ENCODE data around the gene RAB26. TPM values are rescaled to one million over a fixed set of nuclear protein-coding genes. Genes with fewer than 3 reads are reported as not detected.
A peak's percentile ranks its signal among the peaks of the same experiment; 100 is the strongest.

Gene RAB26
- total and polyA plus RNA-seq, 2 of the 13 experiments (the other 11 are each of a cell fraction or from before 2014, with no cell fraction given): 0.86 to 3.6 TPM

DNA sequence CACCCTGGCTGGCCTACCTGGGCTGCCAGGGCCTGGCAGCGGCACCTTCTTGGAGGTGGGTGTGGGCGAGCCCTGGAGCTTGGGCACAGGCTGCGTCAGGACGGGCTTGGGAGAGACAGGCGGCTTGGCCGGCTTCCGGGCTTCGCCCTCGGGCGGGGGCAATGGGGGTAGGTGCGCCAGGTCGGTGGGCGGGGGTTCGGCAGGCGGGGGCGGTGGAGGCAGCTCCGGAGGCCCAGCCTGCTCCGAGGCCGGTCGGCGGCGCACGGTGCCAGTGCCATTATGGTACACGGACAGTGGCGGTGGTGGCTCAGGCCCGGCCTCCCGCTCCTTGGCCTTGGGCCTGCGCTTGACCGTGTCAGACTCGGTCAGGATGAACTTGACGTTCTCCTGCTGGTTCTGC, 31.2 kb downstream of the RAB26 start:
- ATAC-seq (no peak), FAIRE-seq (no peak), DNase-seq (ENCODE audit: low spot score) (no peak)
- Histone ChIP-seq H3K36me3 (replicated peaks in 1 of 2; ENCODE audit: control insufficient read depth in 1 of 2, insufficient read depth in 2 of 2, low read length in 2 of 2) (peaks cover 6 to 13% of the 10 kb centered on the region in 2 experiments; a peak in 2 of 5 replicates), H3K9ac (ENCODE audit: insufficient read depth, low read depth, low read length) (no peak overlapping the region), H3K4me2 (ENCODE audit: low read depth, low read length) (no peak overlapping the region), H3K27ac (ENCODE audit: extremely low read length, insufficient read depth, low read length) (no peak overlapping the region), H3K9me3 (ENCODE audit: low read length) (no peaks in the 10 kb centered on the region), H3K4me1 (ENCODE audit: insufficient read depth, low read length) (peaks cover 17% of the 10 kb centered on the region), H2AFZ (ENCODE audit: low read length) (no peak overlapping the region), H4K20me1 (ENCODE audit: insufficient read depth, low read length) (no peaks in the 10 kb centered on the region), H3K79me2 (ENCODE audit: insufficient read depth, low read length) (no peaks in the 10 kb centered on the region), H3K27me3 (ENCODE audit: control insufficient read depth in 1 of 2, insufficient read depth in 2 of 2, low read length in 2 of 2) (no peaks in the 10 kb centered on the region), H3K4me3 (replicated peaks in 1 of 3; ENCODE audit: insufficient read depth in 1 of 3, low read depth in 2 of 3, low read length in 3 of 3) (no peak overlapping the region)
- CTCF ChIA-PET (ENCODE audit: low intra/inter-chr PET ratio, low total read pairs): no interaction called here
- intact Hi-C loops (cut with micrococcal nuclease; ENCODE audit: unreplicated experiment) (no loop called here), in situ Hi-C loops (cut with HindIII; ENCODE audit: extremely low pct_ligation_motif_present, low pct_unique_long_range_greater_than_20kb) (no loop called here)
- 100% methylated on average over 2 of the region's 31 CpGs for WGBS (ENCODE audit: low lambda C conversion rate)
- POLR2A ChIA-PET: no interaction called here
- TF ChIP-seq, protein P1, sequence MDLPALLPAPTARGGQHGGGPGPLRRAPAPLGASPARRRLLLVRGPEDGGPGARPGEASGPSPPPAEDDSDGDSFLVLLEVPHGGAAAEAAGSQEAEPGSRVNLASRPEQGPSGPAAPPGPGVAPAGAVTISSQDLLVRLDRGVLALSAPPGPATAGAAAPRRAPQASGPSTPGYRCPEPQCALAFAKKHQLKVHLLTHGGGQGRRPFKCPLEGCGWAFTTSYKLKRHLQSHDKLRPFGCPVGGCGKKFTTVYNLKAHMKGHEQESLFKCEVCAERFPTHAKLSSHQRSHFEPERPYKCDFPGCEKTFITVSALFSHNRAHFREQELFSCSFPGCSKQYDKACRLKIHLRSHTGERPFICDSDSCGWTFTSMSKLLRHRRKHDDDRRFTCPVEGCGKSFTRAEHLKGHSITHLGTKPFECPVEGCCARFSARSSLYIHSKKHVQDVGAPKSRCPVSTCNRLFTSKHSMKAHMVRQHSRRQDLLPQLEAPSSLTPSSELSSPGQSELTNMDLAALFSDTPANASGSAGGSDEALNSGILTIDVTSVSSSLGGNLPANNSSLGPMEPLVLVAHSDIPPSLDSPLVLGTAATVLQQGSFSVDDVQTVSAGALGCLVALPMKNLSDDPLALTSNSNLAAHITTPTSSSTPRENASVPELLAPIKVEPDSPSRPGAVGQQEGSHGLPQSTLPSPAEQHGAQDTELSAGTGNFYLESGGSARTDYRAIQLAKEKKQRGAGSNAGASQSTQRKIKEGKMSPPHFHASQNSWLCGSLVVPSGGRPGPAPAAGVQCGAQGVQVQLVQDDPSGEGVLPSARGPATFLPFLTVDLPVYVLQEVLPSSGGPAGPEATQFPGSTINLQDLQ (CRISPR knock-in tag; IDR thresholded peaks at IDR 0.05): no peak
- TF ChIP-seq AGO2 (optimal IDR thresholded peaks at IDR 0.05; ENCODE audit: low read depth, low read length): peak; percentile 17
- no peak for TF ChIP-seq IRF1 (CRISPR knock-in tag; IDR thresholded peaks at IDR 0.05; ENCODE audit: low read depth)
- 0 out of 2 replicates have a peak, but pooled peaks have one; percentile 32 for TF ChIP-seq POLR2G (IDR thresholded peaks at IDR 0.05; ENCODE audit: low read depth, low read length)
- no TSS peak for BruUV-seq (replicated peaks)

- H3K36me3 ChIP-seq (replicated peaks in 1 of 2; ENCODE audit: control insufficient read depth in 1 of 2, insufficient read depth in 2 of 2, low read length in 2 of 2): peaks cover 5 to 6% of the 10 kb centered on the region in 2 experiments; a peak in 2 of 5 replicates
- H4K20me1 ChIP-seq (ENCODE audit: insufficient read depth, low read length): no peaks in the 10 kb centered on the region
- no peaks in the 10 kb centered on the region for H3K27me3 ChIP-seq (ENCODE audit: control insufficient read depth in 1 of 2, insufficient read depth in 2 of 2, low read length in 2 of 2)
- ATAC-seq (no peak), DNase-seq (ENCODE audit: low spot score) (no peak), FAIRE-seq (no peak)
- no peak overlapping the region for H3K9ac ChIP-seq (ENCODE audit: insufficient read depth, low read depth, low read length)
- H3K4me2 ChIP-seq (ENCODE audit: low read depth, low read length): no peak overlapping the region
- 94% methylated on average over 30 of the region's 43 CpGs for WGBS (ENCODE audit: low lambda C conversion rate)
- H2AFZ ChIP-seq (ENCODE audit: low read length): no peak overlapping the region
- ChIA-PET POLR2A (interaction anchor here (2.0 to 3.5 kb wide), 2 partner anchors 23 to 25 kb away, joined by 8 to 31 read pairs; partner anchors contain the start of gene TRAF7), CTCF (ENCODE audit: low intra/inter-chr PET ratio, low total read pairs) (no interaction called here)
- H3K27ac ChIP-seq (ENCODE audit: extremely low read length, insufficient read depth, low read length): no peak overlapping the region
- no peaks in the 10 kb centered on the region for H3K79me2 ChIP-seq (ENCODE audit: insufficient read depth, low read length)
- intact Hi-C loops (cut with micrococcal nuclease; ENCODE audit: unreplicated experiment) (no loop called here), in situ Hi-C loops (cut with HindIII; ENCODE audit: extremely low pct_ligation_motif_present, low pct_unique_long_range_greater_than_20kb) (no loop called here)
- peaks cover 17% of the 10 kb centered on the region for H3K4me1 ChIP-seq (ENCODE audit: insufficient read depth, low read length)
- H3K9me3 ChIP-seq (ENCODE audit: low read length): no peaks in the 10 kb centered on the region
- BruUV-seq (replicated peaks): no TSS peak
- no peak overlapping the region for H3K4me3 ChIP-seq (replicated peaks in 1 of 3; ENCODE audit: insufficient read depth in 1 of 3, low read depth in 2 of 3, low read length in 3 of 3)
- TF ChIP-seq MAZ (IDR thresholded peaks at IDR 0.05; ENCODE audit: borderline replicate concordance, low read depth, low read length): no peak
- TF ChIP-seq MAZ (CRISPR knock-in tag; IDR thresholded peaks at IDR 0.05; ENCODE audit: low read depth): no peak
- TF ChIP-seq SMC3 (IDR thresholded peaks at IDR 0.05; ENCODE audit: low read length): no peak
- TF ChIP-seq ARNTL (CRISPR knock-in tag; IDR thresholded peaks at IDR 0.05): no peak
- TF ChIP-seq RBM22 (optimal IDR thresholded peaks at IDR 0.05; ENCODE audit: low read length): no peak
- no peak for TF ChIP-seq THAP11 (CRISPR knock-in tag; IDR thresholded peaks at IDR 0.05)
- TF ChIP-seq HOMEZ (CRISPR knock-in tag; IDR thresholded peaks at IDR 0.05; ENCODE audit: low read depth): no peak
- no peak for TF ChIP-seq NFYB (CRISPR knock-in tag; IDR thresholded peaks at IDR 0.05)
These were observed 32.0 kb downstream of the RAB26 start for GRCh38 chr16:2180461-2180860.
